A549 (cell line): Measurements from ENCODE around the gene GCKR. TPM values are rescaled to one million over a fixed set of nuclear protein-coding genes. Genes with fewer than 3 reads are reported as not detected.
A peak's percentile ranks its signal among the peaks of the same experiment; 100 is the strongest.

Source experiments
- ATAC-seq, 2 experiments: fragments of 200-7000 bp in 1 of 2; fragments of >200 bp in 1 of 2; cut with Nextera tagmentation in 1 of 2; cut with Tn5 transposase in 1 of 2; 3 replicates each; pipeline versions ENCODE4 v1.8.0 to v1.9.1; 2018 to 2020; ENCODE audit warnings: mild to moderate bottlenecking in 1 of 2, moderate library complexity in 1 of 2
- CTCF ChIA-PET: fragments of 300-600 bp; sonication (Branson Sonifier 250); formaldehyde crosslinking; extraction: SDS; loops from one replicate; lab custom pipeline; 2021; ENCODE audit warnings: antibody characterized with exemption, inconsistent platforms; lab: Yijun Ruan, JAX
- POLR2A ChIA-PET: fragments of 350-600 bp; formaldehyde crosslinking; extraction: SDS; loops from one replicate; lab custom pipeline; 2021; ENCODE audit warnings: antibody characterized with exemption, inconsistent platforms; lab: Yijun Ruan, JAX
- DNase-seq, 2 experiments: peaks; one replicate each; pipeline versions ENCODE4 v3.0.0 to v3.0.0-alpha.2; 2011 to 2016; ENCODE audit warnings: low read depth in 1 of 2, low spot score in 1 of 2
- FAIRE-seq: peaks from 2 replicates; lab custom pipeline; 2011; peaks lifted over from hg19 to GRCh38; lab: Jason Lieb, UNC
- H3K27ac ChIP-seq, 2 experiments: fragments of >200 bp; sonication (Bioruptor Twin); formaldehyde crosslinking; 3 replicates each; pipeline ENCODE4 v1.5.1; 2016 to 2017
- H3K4me1 ChIP-seq: fragments of >200 bp; sonication (Bioruptor Twin); formaldehyde crosslinking; 3 replicates; pipeline ENCODE4 v1.6.1; 2016
- H3K4me2 ChIP-seq: fragments of >200 bp; sonication (Bioruptor Twin); formaldehyde crosslinking; 3 replicates; pipeline ENCODE4 v1.6.1; 2016
- H3K4me3 ChIP-seq: fragments of >200 bp; sonication (Bioruptor Twin); formaldehyde crosslinking; 3 replicates; pipeline ENCODE4 v1.5.1; 2016
- H3K9me3 ChIP-seq: fragments of >200 bp; sonication (Bioruptor Twin); formaldehyde crosslinking; 3 replicates; pipeline ENCODE4 v1.6.1; 2016
- BHLHE40 ChIP-seq: IDR thresholded peaks from 2 replicates; pipeline ENCODE4 v1.6.1; 2012; ENCODE audit warnings: low read depth, low read length, inconsistent platforms
- CBX2 ChIP-seq: fragments of 200-600 bp; sonication (generic); IDR thresholded peaks from 2 replicates; pipeline ENCODE4 v1.6.1; 2016; ENCODE audit warnings: low read depth, mild to moderate bottlenecking, borderline replicate concordance
- EHMT2 ChIP-seq: fragments of 200-600 bp; sonication (generic); IDR thresholded peaks from 2 replicates; pipeline ENCODE4 v1.6.1; 2016; ENCODE audit warnings: antibody characterized with exemption, low read depth, mild to moderate bottlenecking, moderate library complexity
- EP300 ChIP-seq, 2 experiments: fragments of >200 bp; sonication (Bioruptor Twin); formaldehyde crosslinking; IDR thresholded peaks; 2 replicates in 1 of 2; 3 replicates in 1 of 2; pipeline ENCODE4 v1.6.1; 2016 to 2017
- GATA3 ChIP-seq: IDR thresholded peaks from 2 replicates; pipeline ENCODE4 v1.6.1; 2012; ENCODE audit warnings: borderline replicate concordance
- HEYL ChIP-seq: fragments of 250-450 bp; sonication (Bioruptor Pico); IDR thresholded peaks from 2 replicates; pipeline ENCODE4 v1.8.0; 2021; ENCODE audit warnings: mild to moderate bottlenecking, moderate library complexity
- HOXB13 ChIP-seq: fragments of 250-450 bp; sonication (Bioruptor Pico); IDR thresholded peaks from 2 replicates; pipeline ENCODE4 v1.5.0; 2020; ENCODE audit warnings: low read depth, mild to moderate bottlenecking, moderate library complexity
- KDM1A ChIP-seq: fragments of 200-600 bp; sonication (generic); IDR thresholded peaks from 2 replicates; pipeline ENCODE4 v1.6.1; 2016; ENCODE audit warnings: low read depth, mild to moderate bottlenecking
- MAFK ChIP-seq: fragments of 450-650 bp; IDR thresholded peaks from 2 replicates; pipeline ENCODE4 v1.6.1; 2014; ENCODE audit not compliant: partially characterized antibody
- MAZ ChIP-seq: fragments of 150-350 bp; IDR thresholded peaks from 2 replicates; pipeline ENCODE4 v1.6.1; 2014; ENCODE audit warnings: antibody characterized with exemption, low read depth, low read length, borderline replicate concordance
- NFE2L2 ChIP-seq: fragments of 150-350 bp; conservative IDR thresholded peaks from 2 replicates; pipeline ENCODE4 v1.6.1; 2014; ENCODE audit warnings: low read length
- POLR2A ChIP-seq: IDR thresholded peaks from 2 replicates; pipeline ENCODE4 v1.6.1; 2012; ENCODE audit warnings: mild to moderate bottlenecking, low read length
- RARB ChIP-seq: fragments of 250-450 bp; sonication (Bioruptor Pico); IDR thresholded peaks from 2 replicates; pipeline ENCODE4 v1.8.0; 2021; ENCODE audit warnings: mild to moderate bottlenecking, moderate library complexity
- RCOR1 ChIP-seq: fragments of 150-350 bp; IDR thresholded peaks from 2 replicates; pipeline ENCODE4 v1.6.1; 2014; ENCODE audit warnings: antibody characterized with exemption, low read length, low read depth
- RNF2 ChIP-seq: fragments of 200-600 bp; sonication (generic); IDR thresholded peaks from 2 replicates; pipeline ENCODE4 v1.6.1; 2016; ENCODE audit warnings: low read depth, mild to moderate bottlenecking, antibody characterized with exemption, moderate library complexity, borderline replicate concordance
- SREBF2 ChIP-seq: fragments of 450-650 bp; IDR thresholded peaks from 2 replicates; pipeline ENCODE4 v1.6.1; 2014; ENCODE audit warnings: mild to moderate bottlenecking, moderate library complexity
- ZFP36 ChIP-seq: fragments of 450-650 bp; IDR thresholded peaks from 2 replicates; pipeline ENCODE4 v1.6.1; 2014; ENCODE audit warnings: borderline replicate concordance; ENCODE audit not compliant: partially characterized antibody
- WGBS: methylation state at CpG from one replicate; pipeline ENCODE4 v1.1.6; 2017; ENCODE audit errors: missing lambda C conversion rate; 5-methylcytosine and 5-hydroxymethylcytosine counted together
- polyA plus RNA-seq, 4 experiments: library from polyadenylated mRNA; depleted of rRNA in 3 of 4; stranded (reverse); fragments of >200 nt; fragmentation: RNase III in 1 of 4; extraction: RNeasy Plus Mini Kit Qiagen cat#74134 plus additional on column Dnase treatment in 1 of 4; gene quantifications; 2 replicates in 3 of 4; 3 replicates in 1 of 4; pipeline ENCODE4 v1.2.3, GENCODE V29; 2011 to 2017
- TF ChIP-seq, protein P1 (sequence below): IDR thresholded peaks from 2 replicates; pipeline ENCODE4 v1.6.1; 2012
- TF ChIP-seq, protein P2 (sequence below): IDR thresholded peaks from 2 replicates; pipeline ENCODE4 v1.6.1; 2012
- TF ChIP-seq, protein P3 (sequence below): fragments of >200 bp; sonication (Bioruptor Twin); formaldehyde crosslinking; IDR thresholded peaks from 3 replicates; pipeline ENCODE4 v1.5.1; 2016
- TF ChIP-seq, protein P4 (sequence below): fragments of 450-650 bp; IDR thresholded peaks from 2 replicates; pipeline ENCODE4 v1.6.1; 2014; ENCODE audit warnings: antibody characterized with exemption

Gene GCKR
- polyA plus RNA-seq, 2 of the 4 experiments (the other 2 are of a cell fraction) = 0.10 to 0.48 TPM

DNA sequence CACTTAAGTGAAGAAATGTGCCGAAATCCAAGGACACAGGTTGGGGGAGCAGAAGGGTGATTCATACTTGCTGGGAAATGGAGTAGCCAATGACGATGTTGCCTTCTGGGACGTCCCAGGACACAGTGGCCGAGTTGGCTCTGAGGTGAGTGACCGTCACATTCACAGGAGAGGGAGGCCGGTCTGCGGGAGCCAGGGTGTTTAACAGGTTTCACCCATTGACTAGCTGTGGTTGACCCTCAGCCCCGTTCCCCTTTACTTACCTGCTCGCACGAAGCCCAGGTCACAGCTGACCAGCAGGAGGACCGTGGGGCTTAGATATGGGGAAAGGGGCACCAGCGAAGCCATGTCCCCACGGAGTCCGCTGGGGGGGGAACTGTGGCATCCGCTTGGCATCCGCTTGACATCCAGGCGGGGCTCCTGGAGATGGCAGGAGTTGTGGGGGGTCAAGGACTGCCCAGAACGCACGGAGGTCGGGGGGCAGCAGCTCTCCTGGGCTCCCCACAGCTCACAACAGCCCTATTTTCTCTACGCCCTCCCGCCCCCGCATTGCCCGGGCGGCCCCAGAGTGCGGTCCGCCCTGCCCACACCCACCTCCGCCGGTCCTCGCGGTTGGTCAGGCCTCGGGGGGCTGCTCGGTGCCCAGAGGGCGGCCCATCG, 2.2 kb upstream of the GCKR start:
- Histone ChIP-seq H3K27ac (peak overlapping the region; percentile 67 to 88), H3K9me3 (no peaks in the 10 kb centered on the region), H3K4me2 (peak overlapping the region; percentile 97), H3K4me1 (peaks cover 17% of the 10 kb centered on the region; the same call in 1 of the 3 replicates), H3K4me3 (peak overlapping the region; percentile 74)
- POLR2A ChIA-PET = no interaction called here
- TF ChIP-seq RNF2 (no peak; the same call in 1 of the 2 replicates), POLR2A (no peak), EHMT2 (no peak), EP300 (IDR thresholded peaks at IDR 0.05) (no peak), KDM1A (no peak), RCOR1 (no peak), BHLHE40 (no peak), HOXB13 (CRISPR knock-in tag) (no peak), RARB (CRISPR knock-in tag) (no peak), CBX2 (no peak), GATA3 (no peak), SREBF2 (no peak)
- WGBS = 76% methylated on average over 18 of the region's 35 CpGs
- CTCF ChIA-PET = interaction anchor here (1.4 kb wide), 1 partner anchor 127 kb away, joined by 3 read pairs; no protein-coding TSS in a partner anchor
- ATAC-seq (peak; percentile 1 to 4; a peak in 1 of 6 replicates), DNase-seq (no peak), FAIRE-seq (no peak)

DNA sequence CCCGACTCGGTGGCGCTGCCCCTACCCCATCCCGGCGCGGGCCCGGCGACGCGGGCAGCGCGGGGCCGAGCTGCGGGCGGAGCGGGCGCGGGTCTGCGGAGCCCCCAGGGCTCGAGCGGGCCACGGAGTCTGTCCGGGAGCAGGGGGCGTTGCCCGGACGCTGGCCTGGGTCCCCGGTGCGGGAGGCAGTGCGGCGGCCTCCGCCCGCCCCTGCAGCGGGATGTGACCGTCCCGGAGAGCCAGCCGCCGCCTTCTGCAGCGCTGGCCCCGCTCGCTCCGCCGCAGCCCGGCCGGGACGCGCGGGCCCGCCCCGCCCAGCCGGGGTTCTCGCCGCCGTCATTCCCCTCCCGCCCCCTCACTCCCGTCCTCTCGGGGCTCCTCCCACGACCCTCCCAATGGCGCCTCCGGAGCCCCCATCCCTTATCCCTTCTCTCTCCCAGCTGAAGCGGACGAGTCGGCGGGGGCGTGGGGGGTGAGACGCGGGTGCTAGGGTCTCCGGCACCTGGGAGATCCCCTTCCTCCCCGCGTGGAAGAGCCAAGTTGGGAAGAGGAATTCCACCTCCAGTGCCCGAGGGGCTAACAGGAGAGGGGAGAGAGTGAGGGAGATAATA, 1.6 kb upstream of the GCKR start, which contains the start of gene FNDC4:
Gene FNDC4 (minus strand): TSS at position 257 of the 611 bp plus-strand sequence. CDS start 521 bp downstream, outside the sequence.
- H3K4me2 ChIP-seq = peak within 1 kb of the TSS; percentile 97
- ChIA-PET POLR2A (no interaction called here), CTCF (interaction anchor here (1.4 kb wide), 1 partner anchor 127 kb away, joined by 3 read pairs; no protein-coding TSS in a partner anchor)
- FAIRE-seq (no peak), ATAC-seq (peak; percentile 61 to 71), DNase-seq (peak in 1 of 2 experiments; percentile 41)
- peak within 1 kb of the TSS; percentile 67 to 88 for H3K27ac ChIP-seq
- H3K4me3 ChIP-seq = peak within 1 kb of the TSS; percentile 74
- H3K9me3 ChIP-seq = no peaks in the 10 kb centered on the region
- TF ChIP-seq POLR2A (peak; percentile 30; the same call in 1 of the 2 replicates), ZFP36 (no peak), RARB (CRISPR knock-in tag) (no peak)
- TF ChIP-seq, all 56 proteins: peak for 1
- 4% methylated on average over 13 of the region's 70 CpGs for WGBS
- peaks cover 16% of the 10 kb centered on the region; the same call in 1 of the 3 replicates for H3K4me1 ChIP-seq

DNA sequence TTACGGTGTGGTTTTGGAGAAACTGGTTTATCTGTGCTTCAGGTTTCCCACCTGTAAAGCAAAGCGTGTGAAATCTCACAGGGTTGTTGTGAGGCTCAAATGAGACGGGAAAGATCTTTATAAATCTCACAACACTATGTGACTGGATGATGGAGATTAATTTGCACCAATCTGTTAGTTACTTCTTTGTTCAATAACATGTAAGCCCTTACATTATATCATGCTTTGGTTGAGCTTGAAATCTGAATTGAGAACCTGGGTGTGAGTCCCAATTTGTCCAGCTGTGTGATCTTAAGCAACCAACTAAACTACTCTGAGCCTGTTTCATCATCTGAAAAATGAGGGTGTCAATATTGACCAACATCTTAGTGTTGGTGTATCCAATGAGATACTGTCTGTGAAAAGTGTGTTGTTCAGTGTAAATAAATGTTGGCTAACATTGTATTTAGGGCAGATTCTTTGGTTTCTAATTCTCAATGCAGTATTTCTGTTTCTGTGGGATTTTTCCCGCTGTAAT, 741 bp upstream of the GCKR start:
- WGBS = 83% methylated on average over 4 of the region's 4 CpGs
- H3K4me3 ChIP-seq = no peak overlapping the region
- CTCF ChIA-PET = interaction anchor here (0.9 kb wide), 1 partner anchor 23 kb away, joined by 3 read pairs; no protein-coding TSS in a partner anchor
- no peak for FAIRE-seq
- TF ChIP-seq RNF2 (no peak), ZFP36 (peak; percentile 61)
- TF ChIP-seq, all 56 proteins: peak for 1
- ATAC-seq (no peak), DNase-seq (no peak)
- H3K4me1 ChIP-seq = peaks cover 14% of the 10 kb centered on the region; the same call in 1 of the 3 replicates
- H3K27ac ChIP-seq = no peak overlapping the region
- no peaks in the 10 kb centered on the region for H3K9me3 ChIP-seq
- H3K4me2 ChIP-seq = peak overlapping the region; percentile 97
- POLR2A ChIA-PET = no interaction called here

DNA sequence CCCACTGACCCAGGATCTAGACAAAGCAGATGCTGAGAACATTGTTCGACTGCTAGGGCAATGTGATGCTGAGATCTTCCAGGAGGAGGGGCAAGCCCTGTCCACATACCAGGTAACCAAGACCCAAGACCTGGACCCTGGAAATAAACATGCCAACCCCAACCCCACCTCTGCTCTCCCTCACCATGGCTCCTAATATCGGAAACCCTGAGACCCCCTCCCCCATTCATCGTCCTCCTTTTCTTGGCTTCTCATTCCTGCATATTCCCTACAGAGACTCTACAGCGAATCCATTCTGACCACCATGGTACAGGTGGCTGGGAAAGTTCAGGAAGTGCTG, 619 bp downstream of the GCKR start:
- TF ChIP-seq RNF2 (no peak), MAZ (no peak), NFE2L2 (no peak), MAFK (no peak), RCOR1 (no peak), RARB (CRISPR knock-in tag) (no peak), HEYL (no peak)
- TF ChIP-seq, protein P1, sequence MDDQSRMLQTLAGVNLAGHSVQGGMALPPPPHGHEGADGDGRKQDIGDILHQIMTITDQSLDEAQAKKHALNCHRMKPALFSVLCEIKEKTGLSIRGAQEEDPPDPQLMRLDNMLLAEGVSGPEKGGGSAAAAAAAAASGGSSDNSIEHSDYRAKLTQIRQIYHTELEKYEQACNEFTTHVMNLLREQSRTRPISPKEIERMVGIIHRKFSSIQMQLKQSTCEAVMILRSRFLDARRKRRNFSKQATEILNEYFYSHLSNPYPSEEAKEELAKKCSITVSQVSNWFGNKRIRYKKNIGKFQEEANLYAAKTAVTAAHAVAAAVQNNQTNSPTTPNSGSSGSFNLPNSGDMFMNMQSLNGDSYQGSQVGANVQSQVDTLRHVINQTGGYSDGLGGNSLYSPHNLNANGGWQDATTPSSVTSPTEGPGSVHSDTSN = no peak
- TF ChIP-seq, protein P2, sequence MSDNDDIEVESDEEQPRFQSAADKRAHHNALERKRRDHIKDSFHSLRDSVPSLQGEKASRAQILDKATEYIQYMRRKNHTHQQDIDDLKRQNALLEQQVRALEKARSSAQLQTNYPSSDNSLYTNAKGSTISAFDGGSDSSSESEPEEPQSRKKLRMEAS = no peak
- TF ChIP-seq, protein P3, sequence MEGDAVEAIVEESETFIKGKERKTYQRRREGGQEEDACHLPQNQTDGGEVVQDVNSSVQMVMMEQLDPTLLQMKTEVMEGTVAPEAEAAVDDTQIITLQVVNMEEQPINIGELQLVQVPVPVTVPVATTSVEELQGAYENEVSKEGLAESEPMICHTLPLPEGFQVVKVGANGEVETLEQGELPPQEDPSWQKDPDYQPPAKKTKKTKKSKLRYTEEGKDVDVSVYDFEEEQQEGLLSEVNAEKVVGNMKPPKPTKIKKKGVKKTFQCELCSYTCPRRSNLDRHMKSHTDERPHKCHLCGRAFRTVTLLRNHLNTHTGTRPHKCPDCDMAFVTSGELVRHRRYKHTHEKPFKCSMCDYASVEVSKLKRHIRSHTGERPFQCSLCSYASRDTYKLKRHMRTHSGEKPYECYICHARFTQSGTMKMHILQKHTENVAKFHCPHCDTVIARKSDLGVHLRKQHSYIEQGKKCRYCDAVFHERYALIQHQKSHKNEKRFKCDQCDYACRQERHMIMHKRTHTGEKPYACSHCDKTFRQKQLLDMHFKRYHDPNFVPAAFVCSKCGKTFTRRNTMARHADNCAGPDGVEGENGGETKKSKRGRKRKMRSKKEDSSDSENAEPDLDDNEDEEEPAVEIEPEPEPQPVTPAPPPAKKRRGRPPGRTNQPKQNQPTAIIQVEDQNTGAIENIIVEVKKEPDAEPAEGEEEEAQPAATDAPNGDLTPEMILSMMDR = no peak
- TF ChIP-seq, protein P4, sequence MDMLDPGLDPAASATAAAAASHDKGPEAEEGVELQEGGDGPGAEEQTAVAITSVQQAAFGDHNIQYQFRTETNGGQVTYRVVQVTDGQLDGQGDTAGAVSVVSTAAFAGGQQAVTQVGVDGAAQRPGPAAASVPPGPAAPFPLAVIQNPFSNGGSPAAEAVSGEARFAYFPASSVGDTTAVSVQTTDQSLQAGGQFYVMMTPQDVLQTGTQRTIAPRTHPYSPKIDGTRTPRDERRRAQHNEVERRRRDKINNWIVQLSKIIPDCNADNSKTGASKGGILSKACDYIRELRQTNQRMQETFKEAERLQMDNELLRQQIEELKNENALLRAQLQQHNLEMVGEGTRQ = no peak
- Histone ChIP-seq H3K4me3 (no peak overlapping the region), H3K9me3 (no peaks in the 10 kb centered on the region), H3K4me1 (peaks cover 14% of the 10 kb centered on the region; the same call in 1 of the 3 replicates), H3K27ac (no peak overlapping the region), H3K4me2 (no peak overlapping the region)
- ChIA-PET CTCF (no interaction called here), POLR2A (no interaction called here)
- WGBS = 80% methylated on average over 4 of the region's 4 CpGs
- no peak for FAIRE-seq
- ATAC-seq = no peak
- no peak for DNase-seq
